ENCODE results near the gene EDARADD.

DNA sequence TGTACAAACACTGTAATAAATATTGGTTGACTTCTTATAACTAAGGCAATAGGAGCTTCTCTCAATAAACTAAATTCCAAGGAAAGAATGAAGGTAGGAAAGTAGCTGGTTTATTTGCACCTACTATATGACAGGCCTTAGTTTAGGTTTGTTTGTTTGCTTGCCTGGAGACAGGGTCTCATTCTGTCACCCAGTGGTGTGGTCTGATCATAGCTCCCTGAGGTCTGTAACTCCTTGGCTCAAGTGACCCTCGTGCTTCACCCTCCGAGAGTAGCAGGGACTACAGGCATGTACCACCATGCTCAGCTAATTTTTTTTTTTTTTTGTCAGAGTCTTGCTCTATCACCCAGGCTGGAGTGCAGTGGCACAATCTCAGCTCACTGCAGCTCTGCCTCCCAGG, 1.9 kb upstream of the EDARADD start:
- no peak for TF ChIP-seq EP300 (IDR thresholded peaks at IDR 0.05)
- TF ChIP-seq POLR2A (IDR thresholded peaks at IDR 0.05) = no peak
